Right atrium auricular region (tissue), 2 donors: Measurements from ENCODE around the gene RBM23. TPM values are rescaled to one million over a fixed set of nuclear protein-coding genes. Genes with fewer than 3 reads are reported as not detected.

ENCODE experiments used
- DNase-seq: peaks from one replicate; pipeline ENCODE4 v3.0.0-alpha.2; 2019; ENCODE audit warnings: low spot score
- H3K27ac ChIP-seq, 2 donors: fragments of 200-600 bp; sonication (generic); 1 replicate in 1 of 2; 2 replicates in 1 of 2; pipeline ENCODE4 v1.5.1; 2016 to 2019
- H3K27me3 ChIP-seq, 2 donors: fragments of 200-600 bp; sonication (generic); one replicate each; pipeline versions ENCODE4 v1.5.1 to v1.6.0; 2017 to 2019
- H3K36me3 ChIP-seq: fragments of 200-600 bp; sonication (generic); one replicate; pipeline ENCODE4 v1.5.1; 2016
- H3K4me1 ChIP-seq, 2 donors: fragments of 200-600 bp; sonication (generic); one replicate each; pipeline versions ENCODE4 v1.5.1 to v1.6.0; 2017 to 2019
- H3K4me3 ChIP-seq, 2 donors: fragments of 200-600 bp; sonication (generic); 1 replicate in 1 of 2; 2 replicates in 1 of 2; pipeline ENCODE4 v1.5.1; 2017 to 2019; ENCODE audit warnings: mild to moderate bottlenecking in 1 of 2, moderate library complexity in 1 of 2
- H3K9me3 ChIP-seq, 2 donors: fragments of 200-600 bp; sonication (generic); one replicate each; pipeline ENCODE4 v1.5.1; 2019
- CTCF ChIP-seq, 2 donors: fragments of 200-600 bp; sonication (generic); IDR thresholded peaks; one replicate each; pipeline ENCODE4 v1.5.1; 2019; ENCODE audit warnings: antibody characterized with exemption in 2 of 2
- total RNA-seq, 2 donors: library from RNA; depleted of rRNA; stranded (reverse); fragments of >200 nt; gene quantifications; one replicate each; pipeline ENCODE4 v1.1.0, GENCODE V29; 2016

The RBM23 gene
- total RNA-seq, 2 donors from 2014 or later = 76.5 to 774 TPM

DNA sequence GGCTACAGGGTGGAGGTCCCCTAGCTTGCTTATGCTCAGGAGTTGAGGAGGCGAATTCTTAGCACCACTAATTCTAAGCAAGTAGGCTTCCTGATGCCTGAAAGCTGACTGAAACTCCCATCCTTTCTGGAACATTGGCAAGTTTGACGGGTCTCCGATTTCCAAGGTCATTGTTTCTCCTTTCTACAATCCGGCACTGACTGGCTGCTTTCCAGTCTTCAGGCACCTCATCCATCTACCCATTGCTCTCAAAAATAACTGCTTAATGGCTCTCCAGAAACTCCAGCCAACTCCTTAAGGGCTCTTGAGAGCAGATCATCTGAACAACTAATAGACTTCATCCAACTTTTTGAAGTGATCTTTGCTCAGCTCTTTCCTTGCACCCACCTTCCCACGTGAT lies 22.6 kb downstream of the RBM23 start:
- H3K9me3 ChIP-seq = no peaks in the 10 kb centered on the region
- no peaks in the 10 kb centered on the region for H3K27me3 ChIP-seq
- peaks cover 0 to 12% of the 10 kb centered on the region in 2 donors for H3K4me1 ChIP-seq
- no peak for TF ChIP-seq CTCF (IDR thresholded peaks at IDR 0.05)
- no peak for DNase-seq
- H3K27ac ChIP-seq = no peak overlapping the region
- no peak overlapping the region for H3K4me3 ChIP-seq
- H3K36me3 ChIP-seq = peaks cover 10% of the 10 kb centered on the region

DNA sequence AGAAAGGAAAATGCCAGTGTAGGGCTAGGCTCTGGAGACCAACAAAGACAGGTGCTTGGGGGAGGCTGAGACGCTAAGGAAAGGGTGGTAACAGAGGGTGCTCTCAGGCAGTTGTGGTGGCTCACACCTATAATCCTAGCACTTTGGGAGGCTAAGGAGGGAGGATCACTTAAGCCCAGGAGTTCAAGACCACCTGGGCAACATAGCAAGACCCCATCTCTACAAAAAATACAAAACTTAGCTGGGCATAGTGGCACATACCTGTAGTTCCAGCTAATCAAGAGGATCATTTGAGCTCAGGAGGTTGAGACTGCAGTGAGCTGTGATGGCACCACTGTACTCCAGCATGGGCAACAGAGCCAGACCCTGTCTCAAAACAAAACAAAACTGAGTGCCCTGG lies 23.5 kb downstream of the RBM23 start:
- peaks cover under 1% of the 10 kb centered on the region for H3K36me3 ChIP-seq
- no peak overlapping the region for H3K27ac ChIP-seq
- peaks cover 0 to 12% of the 10 kb centered on the region in 2 donors for H3K4me1 ChIP-seq
- TF ChIP-seq CTCF (IDR thresholded peaks at IDR 0.05) = no peak
- no peak for DNase-seq
- no peaks in the 10 kb centered on the region for H3K27me3 ChIP-seq
- no peak overlapping the region for H3K4me3 ChIP-seq
- H3K9me3 ChIP-seq = no peaks in the 10 kb centered on the region

GRCh38 chr14:22893706-22894105 lies 25.2 kb downstream of the RBM23 start:
- no peaks in the 10 kb centered on the region for H3K9me3 ChIP-seq
- no peaks in the 10 kb centered on the region for H3K27me3 ChIP-seq
- no peak for DNase-seq
- no peaks in the 10 kb centered on the region for H3K36me3 ChIP-seq
- no peak for TF ChIP-seq CTCF (IDR thresholded peaks at IDR 0.05)
- peaks cover 0 to 3% of the 10 kb centered on the region in 2 donors for H3K4me1 ChIP-seq
- no peak overlapping the region for H3K27ac ChIP-seq
- H3K4me3 ChIP-seq = no peak overlapping the region

GRCh38 chr14:22892488-22892887 lies 26.5 kb downstream of the RBM23 start:
- Histone ChIP-seq H3K27me3 (no peaks in the 10 kb centered on the region), H3K9me3 (no peaks in the 10 kb centered on the region), H3K4me3 (no peak overlapping the region)

DNA sequence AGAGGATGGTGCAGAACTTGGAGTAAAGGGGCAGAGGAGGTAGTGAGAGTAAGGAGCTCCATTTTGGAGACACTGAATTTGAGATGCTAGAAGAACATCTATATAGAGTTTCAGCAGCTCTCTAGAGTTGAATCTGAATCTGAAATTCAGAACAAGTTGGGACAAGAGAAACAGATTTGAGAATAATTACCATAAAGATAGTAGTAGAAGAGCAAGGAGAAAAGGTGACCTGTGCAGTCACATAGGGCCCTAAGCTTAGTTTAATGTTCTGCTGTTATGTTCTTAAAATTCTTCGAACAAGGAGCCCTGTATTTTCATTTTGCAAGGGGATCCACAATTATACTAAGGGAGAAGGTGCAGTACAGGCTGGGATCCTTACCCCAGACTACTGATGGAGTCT lies 28.5 kb downstream of the RBM23 start:
- no peaks in the 10 kb centered on the region for H3K36me3 ChIP-seq
- H3K4me3 ChIP-seq = no peak overlapping the region
- no peaks in the 10 kb centered on the region for H3K27me3 ChIP-seq
- H3K9me3 ChIP-seq = no peaks in the 10 kb centered on the region
- TF ChIP-seq CTCF (IDR thresholded peaks at IDR 0.05) = no peak
- H3K4me1 ChIP-seq = peaks cover 0 to 16% of the 10 kb centered on the region in 2 donors
- H3K27ac ChIP-seq = no peak overlapping the region
- DNase-seq = no peak

More at GRCh38 chr14:22892488-22892887, 26.5 kb downstream of the RBM23 start:
- TF ChIP-seq CTCF (IDR thresholded peaks at IDR 0.05) = no peak
- H3K36me3 ChIP-seq = no peaks in the 10 kb centered on the region
- no peak for DNase-seq
- H3K4me1 ChIP-seq = peaks cover 0 to 4% of the 10 kb centered on the region in 2 donors
- no peak overlapping the region for H3K27ac ChIP-seq

DNA sequence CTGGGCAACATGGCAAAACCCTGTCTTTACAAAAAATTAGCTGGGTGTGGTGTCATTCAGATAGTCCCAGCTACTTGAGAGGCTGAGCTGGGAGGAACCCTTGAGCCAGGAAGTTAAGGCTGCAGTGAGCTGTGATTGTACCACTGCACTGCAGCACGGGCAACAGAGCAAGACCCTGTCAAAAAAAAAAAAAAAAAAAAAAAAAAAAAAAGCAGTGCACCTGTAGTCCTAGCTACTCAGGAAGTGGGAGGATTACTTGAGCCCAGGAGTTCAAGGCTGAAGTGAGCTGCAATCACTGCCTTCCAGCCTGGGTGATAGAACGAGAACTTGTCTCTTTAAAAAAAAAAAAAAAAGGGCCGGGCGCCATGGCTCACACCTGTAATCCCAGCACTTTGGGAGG lies 30.3 kb downstream of the RBM23 start:
- no peaks in the 10 kb centered on the region for H3K36me3 ChIP-seq

More for the DNA sequence above, 30.3 kb downstream of the RBM23 start:
- Histone ChIP-seq H3K4me3 (no peak overlapping the region), H3K4me1 (peaks cover 0 to 16% of the 10 kb centered on the region in 2 donors), H3K27me3 (no peaks in the 10 kb centered on the region), H3K9me3 (no peaks in the 10 kb centered on the region), H3K27ac (no peak overlapping the region)
- DNase-seq = no peak
- TF ChIP-seq CTCF (IDR thresholded peaks at IDR 0.05) = no peak
